Measurements from ENCODE around the gene DDX10.

DNA sequence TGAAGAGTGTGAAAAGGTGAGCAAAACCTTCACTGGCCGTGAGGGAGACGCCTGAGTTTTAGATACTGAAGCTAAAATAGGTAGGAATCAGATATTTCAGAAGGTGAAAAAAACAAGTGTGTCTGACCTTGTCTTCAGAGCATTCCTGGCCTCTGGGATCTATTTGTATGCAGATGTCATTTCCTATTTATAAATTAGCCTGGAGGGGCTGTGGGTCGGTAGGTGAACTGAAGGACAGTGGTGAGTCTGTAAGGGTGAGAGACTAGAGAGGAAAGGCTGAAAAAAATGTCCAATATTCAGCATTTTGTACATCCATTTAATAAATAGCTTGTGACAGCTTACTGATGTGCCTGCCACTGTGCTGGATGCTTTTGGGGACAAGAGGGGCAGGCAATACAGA is 302.1 kb downstream of the DDX10 start:
- no peak for TF ChIP-seq EZH2 (IDR thresholded peaks at IDR 0.05; ENCODE audit: low read depth, low read length, severe bottlenecking)
- no peak for TF ChIP-seq CEBPB (IDR thresholded peaks at IDR 0.05; ENCODE audit: low read depth, low read length)
- no peak for TF ChIP-seq CTCF (IDR thresholded peaks at IDR 0.05; ENCODE audit: control extremely low read depth in 1 of 3, insufficient read depth in 1 of 3, low read depth in 1 of 3, low read length in 3 of 3)

All from H1 (cell line).